SK-N-MC (cell line): Measurements from ENCODE around the gene NCAM2.

ENCODE experiments used
- EZH2 ChIP-seq: fragments of 200-600 bp; sonication (generic); IDR thresholded peaks from one replicate; pipeline ENCODE4 v1.6.1; 2017; ENCODE audit warnings: antibody characterized with exemption
- POLR2AphosphoS5 ChIP-seq: IDR thresholded peaks from 2 replicates; pipeline ENCODE4 v1.6.1; 2012; ENCODE audit warnings: mild to moderate bottlenecking, low read depth, low read length, borderline replicate concordance

- TF ChIP-seq EZH2 (no peak), POLR2AphosphoS5 (no peak)
Measured at GRCh38 chr21:21097466-21097865, 99.3 kb downstream of the NCAM2 start.
